GM12801 (cell line): Measurements from ENCODE around the gene DDX39A.

Experiments
- TF ChIP-seq, protein P1 (sequence below): IDR thresholded peaks from one replicate; pipeline ENCODE4 v1.5.1; 2011; ENCODE audit warnings: control low read depth; ENCODE audit not compliant: insufficient read length; ENCODE audit errors: extremely low read depth

The DDX39A gene

DNA sequence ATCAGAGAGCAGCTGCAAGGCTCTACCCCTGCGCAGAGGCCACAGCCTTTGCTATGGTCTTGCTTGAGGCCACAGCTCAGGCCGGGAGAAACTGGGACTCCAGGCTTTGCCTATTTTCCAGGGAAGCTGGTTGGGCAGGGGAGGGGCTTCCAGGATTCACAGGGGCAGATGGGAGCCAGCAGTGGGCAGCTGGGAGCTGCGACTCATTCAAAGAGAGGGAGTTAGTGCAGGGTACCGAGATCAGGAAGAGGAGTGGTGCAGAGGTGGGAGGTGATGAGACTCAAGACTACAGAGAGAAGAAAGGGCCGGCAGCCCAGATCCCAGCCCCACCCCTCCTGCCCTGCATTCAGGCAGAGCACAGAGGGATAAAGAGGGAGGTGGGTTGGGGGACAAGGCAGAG, 25.8 kb downstream of the DDX39A start:
- TF ChIP-seq, protein P1, sequence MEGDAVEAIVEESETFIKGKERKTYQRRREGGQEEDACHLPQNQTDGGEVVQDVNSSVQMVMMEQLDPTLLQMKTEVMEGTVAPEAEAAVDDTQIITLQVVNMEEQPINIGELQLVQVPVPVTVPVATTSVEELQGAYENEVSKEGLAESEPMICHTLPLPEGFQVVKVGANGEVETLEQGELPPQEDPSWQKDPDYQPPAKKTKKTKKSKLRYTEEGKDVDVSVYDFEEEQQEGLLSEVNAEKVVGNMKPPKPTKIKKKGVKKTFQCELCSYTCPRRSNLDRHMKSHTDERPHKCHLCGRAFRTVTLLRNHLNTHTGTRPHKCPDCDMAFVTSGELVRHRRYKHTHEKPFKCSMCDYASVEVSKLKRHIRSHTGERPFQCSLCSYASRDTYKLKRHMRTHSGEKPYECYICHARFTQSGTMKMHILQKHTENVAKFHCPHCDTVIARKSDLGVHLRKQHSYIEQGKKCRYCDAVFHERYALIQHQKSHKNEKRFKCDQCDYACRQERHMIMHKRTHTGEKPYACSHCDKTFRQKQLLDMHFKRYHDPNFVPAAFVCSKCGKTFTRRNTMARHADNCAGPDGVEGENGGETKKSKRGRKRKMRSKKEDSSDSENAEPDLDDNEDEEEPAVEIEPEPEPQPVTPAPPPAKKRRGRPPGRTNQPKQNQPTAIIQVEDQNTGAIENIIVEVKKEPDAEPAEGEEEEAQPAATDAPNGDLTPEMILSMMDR, result no peak

DNA sequence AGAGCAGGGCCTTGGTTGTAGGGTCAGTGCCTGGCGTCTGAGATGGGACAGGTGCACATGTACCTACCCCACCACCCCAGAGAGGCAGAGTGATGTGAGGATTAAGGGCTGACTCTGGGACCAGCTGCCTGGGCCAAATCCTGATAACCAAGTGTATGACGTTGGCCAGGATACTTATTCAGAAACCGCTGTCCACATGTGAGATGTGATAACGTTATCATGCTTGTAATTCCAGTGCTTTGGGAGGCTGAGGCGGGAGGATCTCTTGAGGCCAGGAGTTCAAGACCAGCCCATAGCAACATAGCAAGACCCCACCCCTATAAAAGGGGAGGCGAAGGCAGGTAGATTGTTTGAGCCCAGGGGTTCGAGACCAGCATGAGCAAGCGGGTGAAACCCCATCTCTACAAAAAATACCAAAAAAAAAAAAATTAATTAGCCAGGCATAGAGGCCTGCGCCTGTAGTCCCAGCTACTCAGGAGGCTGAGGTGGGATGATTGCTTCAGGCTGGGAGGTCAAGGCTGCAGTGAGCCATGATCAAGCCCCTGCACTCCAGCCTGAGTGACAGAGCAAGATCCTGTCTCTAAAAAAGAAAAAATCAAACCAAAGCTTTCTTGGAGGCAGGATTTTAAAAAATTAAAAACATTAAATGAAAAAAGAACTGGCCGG, 27.9 kb downstream of the DDX39A start:
- TF ChIP-seq, protein P1, result no peak

DNA sequence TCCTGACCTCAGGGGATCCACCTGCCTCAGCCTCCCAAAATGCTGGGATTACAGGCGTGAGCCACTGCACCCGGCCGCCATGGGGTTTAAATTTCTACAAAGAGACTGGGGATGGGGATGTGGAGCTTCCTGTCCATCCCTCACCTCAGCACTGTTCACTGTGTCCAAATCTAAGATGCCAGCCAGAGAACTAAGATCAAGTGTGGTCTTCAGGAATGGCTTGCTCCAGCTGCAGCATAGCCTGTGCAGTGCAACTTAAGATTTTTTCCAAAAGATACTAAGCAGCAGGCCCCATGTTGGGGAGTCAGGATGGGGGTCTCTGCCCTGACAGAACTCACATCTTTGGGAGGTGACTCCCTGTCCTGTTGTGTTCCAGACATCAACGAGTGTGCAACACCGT, 28.6 kb downstream of the DDX39A start:
- TF ChIP-seq, protein P1, result no peak

DNA sequence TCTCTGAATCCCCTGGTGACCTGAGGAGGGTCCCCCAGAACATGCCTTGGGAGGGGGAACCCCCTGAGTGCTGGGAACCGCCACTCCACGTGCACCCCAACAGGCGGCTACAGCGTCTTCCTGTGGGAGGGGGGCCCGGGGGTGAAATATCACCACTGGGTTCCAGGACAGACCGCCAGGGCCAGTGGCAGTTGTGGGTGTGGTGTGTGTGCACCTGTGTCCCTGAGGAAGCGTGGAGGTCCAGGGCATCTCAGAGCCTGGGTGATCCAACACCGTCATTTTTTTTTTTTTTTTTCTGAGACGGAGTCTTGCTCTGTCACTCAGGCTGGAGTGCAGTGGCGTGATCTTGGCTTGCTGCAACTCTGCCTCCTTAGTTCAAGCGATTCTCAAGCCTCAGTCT, 33.6 kb downstream of the DDX39A start:
- TF ChIP-seq, protein P1, result no peak

DNA sequence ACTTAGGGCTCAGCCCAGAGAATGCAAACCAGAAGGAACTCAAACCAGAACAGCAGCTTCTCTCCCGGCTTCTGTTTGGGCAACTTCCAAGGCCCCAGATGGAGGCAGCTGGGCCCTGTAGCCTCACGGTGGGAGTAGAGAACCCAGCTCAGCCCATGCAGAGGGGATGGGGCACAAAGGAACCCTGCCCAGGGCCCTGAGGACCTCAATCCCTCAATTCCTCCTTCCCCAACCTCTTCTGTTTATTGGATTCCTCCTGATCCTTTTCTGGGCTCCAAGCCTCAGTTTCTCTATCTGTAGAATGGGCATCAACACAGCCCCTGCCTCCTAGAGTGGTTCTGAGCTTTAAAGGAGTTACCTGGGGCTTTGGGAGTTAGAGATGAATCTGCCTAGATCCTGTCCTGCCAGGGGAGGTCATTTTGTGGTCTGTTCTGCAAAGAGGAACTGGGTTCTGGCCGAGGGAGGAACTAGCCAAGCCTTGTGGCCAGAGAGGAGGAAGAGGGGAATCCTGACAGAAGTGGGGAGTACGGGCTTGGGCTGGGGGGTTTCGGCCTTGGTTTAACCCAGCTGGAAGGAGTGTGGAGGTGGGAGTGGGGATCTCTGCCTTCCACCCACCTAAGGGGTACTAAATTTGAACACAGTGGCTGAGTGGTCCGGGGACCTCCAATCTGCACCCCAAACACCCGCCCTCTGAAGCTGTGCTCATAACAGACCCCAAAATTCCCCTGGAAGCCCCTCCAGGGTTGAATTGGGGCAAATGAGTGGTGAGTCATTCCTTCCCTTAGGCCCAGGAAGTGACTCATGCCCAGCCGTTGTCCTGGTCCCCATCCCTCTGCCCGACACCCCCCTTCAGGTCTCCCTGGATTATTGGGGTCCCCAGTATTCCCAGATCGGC, 35.2 kb downstream of the DDX39A start:
- TF ChIP-seq, protein P1, result no peak

DNA sequence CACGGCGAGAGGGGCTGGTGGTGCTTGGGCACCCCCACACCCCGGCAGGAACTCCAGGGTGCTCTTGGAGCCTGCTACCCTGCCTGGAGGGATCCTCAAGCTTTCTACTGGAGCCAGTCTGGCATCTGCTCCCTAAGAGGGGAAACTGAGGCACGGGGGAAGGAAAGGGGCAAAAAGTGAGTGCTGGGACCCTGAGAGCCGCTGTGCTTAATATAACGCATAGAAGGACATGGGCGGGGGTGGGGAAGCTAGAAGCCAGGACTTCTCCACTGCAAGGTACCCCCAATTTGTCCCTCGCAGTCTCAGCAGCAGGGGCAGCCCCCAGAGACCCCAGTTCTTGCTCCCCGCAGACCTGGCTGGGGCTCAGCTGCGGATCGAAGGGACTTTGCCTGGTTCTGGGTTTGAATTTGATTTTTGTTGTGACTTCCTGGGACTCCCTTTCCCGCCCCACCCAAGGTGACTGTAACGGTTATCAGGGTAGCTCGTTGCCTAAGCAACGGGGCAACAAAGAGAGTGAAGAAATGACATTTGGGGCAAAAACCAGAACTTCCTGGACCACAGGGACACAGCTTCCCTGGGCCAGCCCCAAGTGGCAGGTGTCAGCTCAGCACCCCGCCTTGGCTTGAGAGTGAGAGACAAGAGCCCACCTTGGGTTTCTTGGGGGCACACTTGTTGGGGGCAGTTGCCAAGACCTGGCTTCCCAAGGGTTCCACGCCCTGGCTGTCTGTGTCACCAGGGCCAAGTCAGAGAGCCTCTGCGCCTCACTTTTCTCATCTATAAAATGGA, 37.3 kb downstream of the DDX39A start:
- TF ChIP-seq, protein P1, result no peak
